Liver (tissue), 9 donors: ENCODE data around the gene BCAS1. TPM values are rescaled to one million over a fixed set of nuclear protein-coding genes. Genes with fewer than 3 reads are reported as not detected.

Experiments used
- DNase-seq: peaks from one replicate; pipeline ENCODE4 v3.0.0-alpha.2; 2017; ENCODE audit warnings: low spot score
- H3K27ac ChIP-seq, 2 donors: one replicate each; pipeline ENCODE4 v1.7.0; 2013; ENCODE audit warnings: inconsistent platforms in 2 of 2, low read length in 2 of 2, control low read depth in 1 of 2, low read depth in 1 of 2, mild to moderate bottlenecking in 1 of 2
- H3K27me3 ChIP-seq, 4 donors: one replicate each; pipeline versions ENCODE4 v1.6.1 to v1.7.0; 2013; ENCODE audit warnings: low read length in 3 of 4, inconsistent platforms in 1 of 4, mild to moderate bottlenecking in 1 of 4, moderate library complexity in 1 of 4; ENCODE audit not compliant: control insufficient read depth in 4 of 4, insufficient read depth in 4 of 4
- H3K36me3 ChIP-seq, 4 donors: one replicate each; pipeline versions ENCODE4 v1.6.1 to v1.7.0; 2013; ENCODE audit warnings: low read length in 3 of 4, mild to moderate bottlenecking in 3 of 4, low read depth in 1 of 4, moderate library complexity in 1 of 4; ENCODE audit not compliant: control insufficient read depth in 4 of 4, insufficient read depth in 3 of 4
- H3K4me1 ChIP-seq, 4 donors: one replicate each; pipeline versions ENCODE4 v1.6.1 to v1.7.0; 2013; ENCODE audit warnings: low read length in 3 of 4, mild to moderate bottlenecking in 3 of 4, moderate library complexity in 1 of 4; ENCODE audit not compliant: control insufficient read depth in 4 of 4, insufficient read depth in 4 of 4
- H3K4me3 ChIP-seq, 3 donors: one replicate each; pipeline versions ENCODE4 v1.6.1 to v1.7.0; 2013; ENCODE audit warnings: low read length in 3 of 3, control low read depth in 1 of 3, low read depth in 1 of 3, mild to moderate bottlenecking in 1 of 3
- H3K9ac ChIP-seq, 2 donors: one replicate each; pipeline ENCODE4 v1.7.0; 2013; ENCODE audit warnings: low read length in 2 of 2, mild to moderate bottlenecking in 2 of 2, moderate library complexity in 2 of 2, control low read depth in 1 of 2, low read depth in 1 of 2
- H3K9me3 ChIP-seq, 4 donors: one replicate each; pipeline versions ENCODE4 v1.6.1 to v1.7.0; 2013; ENCODE audit warnings: low read length in 3 of 4; ENCODE audit not compliant: control insufficient read depth in 4 of 4
- ATF3 ChIP-seq: IDR thresholded peaks from 2 replicates; pipeline ENCODE4 v1.6.1; 2016; ENCODE audit warnings: antibody characterized with exemption
- CTCF ChIP-seq: fragments of 150-350 bp; IDR thresholded peaks from 2 replicates; pipeline ENCODE4 v1.5.1; 2017; ENCODE audit warnings: improper control_type of control experiment, low read depth, low read length; ENCODE audit not compliant: missing input control
- EGR1 ChIP-seq, 2 donors: IDR thresholded peaks; 2 replicates each; pipeline ENCODE4 v1.6.1; 2016 to 2018; ENCODE audit warnings: antibody characterized with exemption in 2 of 2, low read depth in 2 of 2
- FOXA1 ChIP-seq: IDR thresholded peaks from 2 replicates; pipeline ENCODE4 v1.6.1; 2016; ENCODE audit warnings: antibody characterized with exemption
- GABPA ChIP-seq, 2 donors: IDR thresholded peaks in 1 of 2; conservative IDR thresholded peaks in 1 of 2; 2 replicates each; pipeline ENCODE4 v1.6.1; 2016; ENCODE audit warnings: antibody characterized with exemption in 2 of 2, mild to moderate bottlenecking in 1 of 2, moderate library complexity in 1 of 2
- HNF4A ChIP-seq, 2 donors: conservative IDR thresholded peaks; 2 replicates each; pipeline ENCODE4 v1.6.1; 2016; ENCODE audit warnings: antibody characterized with exemption in 2 of 2, mild to moderate bottlenecking in 2 of 2
- HNF4G ChIP-seq: IDR thresholded peaks from 2 replicates; pipeline ENCODE4 v1.6.1; 2016; ENCODE audit warnings: antibody characterized with exemption
- JUND ChIP-seq, 2 donors: IDR thresholded peaks; 2 replicates each; pipeline ENCODE4 v1.6.1; 2016; ENCODE audit warnings: antibody characterized with exemption in 2 of 2
- MAX ChIP-seq: IDR thresholded peaks from 2 replicates; pipeline ENCODE4 v1.6.1; 2016; ENCODE audit warnings: antibody characterized with exemption
- NR2F2 ChIP-seq: IDR thresholded peaks from 2 replicates; pipeline ENCODE4 v1.6.1; 2016; ENCODE audit warnings: antibody characterized with exemption
- REST ChIP-seq: IDR thresholded peaks from 2 replicates; pipeline ENCODE4 v1.6.1; 2016; ENCODE audit warnings: antibody characterized with exemption, mild to moderate bottlenecking
- RXRA ChIP-seq, 2 donors: IDR thresholded peaks; 2 replicates each; pipeline ENCODE4 v1.6.1; 2017 to 2018; ENCODE audit warnings: antibody characterized with exemption in 2 of 2, mild to moderate bottlenecking in 1 of 2
- SP1 ChIP-seq: IDR thresholded peaks from 2 replicates; pipeline ENCODE4 v1.6.1; 2018; ENCODE audit warnings: antibody characterized with exemption, mild to moderate bottlenecking
- TAF1 ChIP-seq: conservative IDR thresholded peaks from 2 replicates; pipeline ENCODE4 v1.6.1; 2016; ENCODE audit warnings: antibody characterized with exemption, mild to moderate bottlenecking
- YY1 ChIP-seq: IDR thresholded peaks from 2 replicates; pipeline ENCODE4 v1.6.1; 2016; ENCODE audit warnings: antibody characterized with exemption, mild to moderate bottlenecking
- ZBTB33 ChIP-seq: IDR thresholded peaks from 2 replicates; pipeline ENCODE4 v1.6.1; 2016; ENCODE audit warnings: antibody characterized with exemption
- WGBS: extraction: QIAGEN DNeasy Blood & Tissue Kit; methylation state at CpG from one replicate; pipeline ENCODE4 v1.1.7; 2013; 5-methylcytosine and 5-hydroxymethylcytosine counted together
- polyA plus RNA-seq, 2 donors: library from polyadenylated mRNA; stranded (reverse) in 1 of 2; unstranded in 1 of 2; fragments of 200-250 nt in 1 of 2; fragments of >200 nt in 1 of 2; fragmentation: Nextera tagmentation in 1 of 2; extraction: Ambion mirVana in 1 of 2; gene quantifications; one replicate each; pipeline versions ENCODE4 v1.2.1 to v1.2.3, GENCODE V29; 2013 to 2015
- total RNA-seq, 2 donors: library from RNA; depleted of rRNA; stranded (reverse); fragments of >200 nt; gene quantifications; one replicate each; pipeline ENCODE4 v1.2.3, GENCODE V29; 2014
- donor health status: healthy.
- donor health status: healthy.
- donor health status: healthy.
- donor health status: healthy.
- donor health status: healthy.

The BCAS1 gene
- total and polyA plus RNA-seq, 4 donors: under 0.01 to 0.93 (median 0.04) TPM

- no peak overlapping the region for H3K9ac ChIP-seq
- H3K4me1 ChIP-seq: peaks cover 1 to 25% (median 19%) of the 10 kb centered on the region in 4 donors
- DNase-seq: no peak
- no peak overlapping the region for H3K4me3 ChIP-seq
- peak overlapping the region in 1 of 2 donors; percentile 92 for H3K27ac ChIP-seq
- no peaks in the 10 kb centered on the region for H3K36me3 ChIP-seq
- no peaks in the 10 kb centered on the region for H3K27me3 ChIP-seq
- no peaks in the 10 kb centered on the region for H3K9me3 ChIP-seq
- no peak for TF ChIP-seq SP1
- TF ChIP-seq CTCF: no peak
- no peak for TF ChIP-seq REST
- no peak for TF ChIP-seq YY1
- TF ChIP-seq FOXA1: no peak
- no peak for TF ChIP-seq HNF4G
- TF ChIP-seq ATF3: no peak
- no peak for TF ChIP-seq EGR1 (IDR thresholded peaks at IDR 0.05; ENCODE audit: low read depth in 2 of 2)
- no peak for TF ChIP-seq NR2F2
- no peak for TF ChIP-seq HNF4A (conservative IDR thresholded peaks at IDR 0.05)
- no peak for TF ChIP-seq GABPA (IDR thresholded peaks at IDR 0.05 in 1 of 2, conservative IDR thresholded peaks at IDR 0.05 in 1 of 2)
- TF ChIP-seq RXRA (IDR thresholded peaks at IDR 0.05): no peak
Measured at GRCh38 chr20:53918020-53918311, 152.4 kb downstream of the BCAS1 start.

- peak overlapping the region; percentile 88 to 92 for H3K27ac ChIP-seq
- WGBS: 48% methylated on average over 10 of the region's 10 CpGs
- H3K9me3 ChIP-seq: no peaks in the 10 kb centered on the region
- TF ChIP-seq JUND (IDR thresholded peaks at IDR 0.05) (peak in 1 of 2 donors; percentile 58), TAF1 (no peak), ZBTB33 (no peak), RXRA (IDR thresholded peaks at IDR 0.05) (peak in 1 of 2 donors; percentile 6), MAX (peak; percentile 13), YY1 (no peak), SP1 (peak; percentile 17), HNF4A (conservative IDR thresholded peaks at IDR 0.05) (no peak)
- no peak overlapping the region for H3K4me3 ChIP-seq
- no peak for DNase-seq
- H3K27me3 ChIP-seq: no peaks in the 10 kb centered on the region
- peak overlapping the region in 1 of 2 donors; percentile 8 for H3K9ac ChIP-seq
- peaks cover 1 to 25% (median 19%) of the 10 kb centered on the region in 4 donors for H3K4me1 ChIP-seq
- H3K36me3 ChIP-seq: no peaks in the 10 kb centered on the region
Measured at GRCh38 chr20:53917145-53918019, 153.0 kb downstream of the BCAS1 start.
